BLaER1 (cell line): ENCODE measurements around the gene ZNF37A.
"Not testable (repeated sequence)": the region's sequence is repeated elsewhere in the genome, so short reads cannot be mapped to it uniquely, and the experiment has no call there.

Experiments
- H3K27ac ChIP-seq: shearing (Covaris generic); formaldehyde crosslinking; 2 replicates; pipeline ENCODE4 v1.8.1; 2022
- H3K27me3 ChIP-seq: shearing (Covaris generic); formaldehyde crosslinking; 2 replicates; pipeline ENCODE4 v1.8.1; 2022
- H3K36me3 ChIP-seq: shearing (Covaris generic); formaldehyde crosslinking; 2 replicates; pipeline ENCODE4 v1.8.1; 2022
- H3K4me1 ChIP-seq: shearing (Covaris generic); formaldehyde crosslinking; 2 replicates; pipeline ENCODE4 v1.8.1; 2022
- H3K4me2 ChIP-seq: shearing (Covaris generic); formaldehyde crosslinking; 2 replicates; pipeline ENCODE4 v1.8.1; 2022
- H3K4me3 ChIP-seq: shearing (Covaris generic); formaldehyde crosslinking; 2 replicates; pipeline ENCODE4 v1.8.1; 2022
- H3K9ac ChIP-seq: shearing (Covaris generic); formaldehyde crosslinking; 2 replicates; pipeline ENCODE4 v1.8.1; 2022
- H3K9me3 ChIP-seq: shearing (Covaris generic); formaldehyde crosslinking; 2 replicates; pipeline ENCODE4 v1.8.1; 2022
- H4K20me1 ChIP-seq: shearing (Covaris generic); formaldehyde crosslinking; 2 replicates; pipeline ENCODE4 v1.8.1; 2022
- Cebpa-rat ChIP-seq: shearing (Covaris generic); IDR thresholded peaks from 2 replicates; pipeline ENCODE4 v1.8.1; 2022

The ZNF37A gene

GRCh38 chr10:38094158-38094926, at the start of gene ZNF37A:
Gene ZNF37A (plus strand): TSS chr10:38094337. CDS start chr10:38096618, 2,281 bp downstream.
- Histone ChIP-seq H3K9me3 (peaks cover 33% of the 10 kb centered on the region), H3K27me3 (no peaks in the 10 kb centered on the region), H3K4me2 (peak within 1 kb of the TSS; percentile 93), H3K4me3 (peak within 1 kb of the TSS; percentile 81), H4K20me1 (no peaks in the 10 kb centered on the region), H3K9ac (peak within 1 kb of the TSS; percentile 93), H3K4me1 (peaks cover 14% of the 10 kb centered on the region), H3K36me3 (peaks cover 39% of the 10 kb centered on the region), H3K27ac (peak within 1 kb of the TSS; percentile 95)
- TF ChIP-seq Cebpa-rat: no peak

DNA sequence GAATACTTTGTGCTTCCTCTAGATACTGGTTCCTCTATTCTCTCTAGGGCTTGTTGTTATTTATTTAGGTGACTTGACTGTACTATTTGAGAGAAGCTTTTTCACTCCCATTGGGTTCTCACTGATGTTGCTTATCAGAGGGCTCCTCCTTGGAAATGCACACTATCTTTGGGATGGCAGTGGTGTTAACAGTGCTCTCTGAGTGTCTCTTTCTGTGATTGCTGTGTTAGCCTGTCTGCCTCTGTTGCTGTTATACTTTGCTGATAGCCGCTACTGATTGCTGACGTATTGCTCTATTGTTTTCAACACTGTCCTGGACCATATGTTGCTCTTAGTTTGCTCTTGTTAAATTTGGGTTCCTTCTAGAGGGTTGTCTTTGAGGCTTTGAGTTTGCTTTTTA, 49.0 kb upstream of the ZNF37A start:
- Histone ChIP-seq H3K4me2 (no peak overlapping the region), H3K9ac (no peak overlapping the region), H3K27me3 (no peaks in the 10 kb centered on the region), H4K20me1 (no peaks in the 10 kb centered on the region), H3K27ac (no peak overlapping the region), H3K36me3 (peaks cover 68% of the 10 kb centered on the region), H3K4me1 (peaks cover 14% of the 10 kb centered on the region), H3K9me3 (peaks cover 48% of the 10 kb centered on the region), H3K4me3 (no peak overlapping the region)
- TF ChIP-seq Cebpa-rat: no peak

DNA sequence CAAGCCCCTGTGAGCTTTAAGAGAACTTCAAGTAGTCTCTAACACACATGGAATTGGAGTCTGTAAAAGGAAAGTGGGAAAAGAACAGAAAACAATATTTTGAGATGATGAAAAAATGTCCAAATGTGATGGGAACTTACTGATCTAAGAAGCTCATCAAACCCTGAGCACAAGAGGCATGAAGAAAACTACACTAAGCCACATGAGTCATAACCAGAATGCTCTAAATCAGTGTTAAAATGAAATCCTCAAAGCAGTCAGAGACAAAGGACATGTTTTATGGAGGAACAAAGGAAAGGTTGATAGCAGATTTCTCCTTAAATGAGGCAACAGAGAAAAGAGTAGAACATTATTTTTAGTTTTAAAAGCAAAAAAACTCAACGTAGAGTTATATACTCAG, 46.5 kb upstream of the ZNF37A start:
- H3K27me3 ChIP-seq: no peaks in the 10 kb centered on the region
- TF ChIP-seq Cebpa-rat: no peak
- H3K9ac ChIP-seq: no peak overlapping the region
- H3K27ac ChIP-seq: no peak overlapping the region
- H3K4me3 ChIP-seq: no peak overlapping the region
- peaks cover 52% of the 10 kb centered on the region for H3K9me3 ChIP-seq
- no peak overlapping the region for H3K4me2 ChIP-seq
- peaks cover 58% of the 10 kb centered on the region for H3K36me3 ChIP-seq
- H4K20me1 ChIP-seq: no peaks in the 10 kb centered on the region
- peaks cover 11% of the 10 kb centered on the region for H3K4me1 ChIP-seq

- H3K9ac ChIP-seq: no peak overlapping the region
- H3K27me3 ChIP-seq: no peaks in the 10 kb centered on the region
- H3K4me1 ChIP-seq: peaks cover 11% of the 10 kb centered on the region
- no peak overlapping the region for H3K27ac ChIP-seq
- H3K4me3 ChIP-seq: no peak overlapping the region
- H4K20me1 ChIP-seq: no peaks in the 10 kb centered on the region
- peaks cover 64% of the 10 kb centered on the region for H3K9me3 ChIP-seq
- no peak for TF ChIP-seq Cebpa-rat
- H3K36me3 ChIP-seq: peaks cover 62% of the 10 kb centered on the region
- H3K4me2 ChIP-seq: peak overlapping the region; percentile 30
These were observed 43.9 kb upstream of the ZNF37A start for GRCh38 chr10:38050212-38050611.

GRCh38 chr10:38054361-38054797, 39.8 kb upstream of the ZNF37A start:
- Histone ChIP-seq H3K36me3 (peaks cover 77% of the 10 kb centered on the region), H4K20me1 (no peaks in the 10 kb centered on the region), H3K27me3 (no peaks in the 10 kb centered on the region), H3K9ac (no peak overlapping the region), H3K4me3 (0 out of 2 replicates have a peak overlapping the region, but pooled peaks have one; percentile 25), H3K4me1 (peaks cover 11% of the 10 kb centered on the region), H3K4me2 (no peak overlapping the region), H3K9me3 (peaks cover 80% of the 10 kb centered on the region), H3K27ac (no peak overlapping the region)
- TF ChIP-seq Cebpa-rat: no peak

DNA sequence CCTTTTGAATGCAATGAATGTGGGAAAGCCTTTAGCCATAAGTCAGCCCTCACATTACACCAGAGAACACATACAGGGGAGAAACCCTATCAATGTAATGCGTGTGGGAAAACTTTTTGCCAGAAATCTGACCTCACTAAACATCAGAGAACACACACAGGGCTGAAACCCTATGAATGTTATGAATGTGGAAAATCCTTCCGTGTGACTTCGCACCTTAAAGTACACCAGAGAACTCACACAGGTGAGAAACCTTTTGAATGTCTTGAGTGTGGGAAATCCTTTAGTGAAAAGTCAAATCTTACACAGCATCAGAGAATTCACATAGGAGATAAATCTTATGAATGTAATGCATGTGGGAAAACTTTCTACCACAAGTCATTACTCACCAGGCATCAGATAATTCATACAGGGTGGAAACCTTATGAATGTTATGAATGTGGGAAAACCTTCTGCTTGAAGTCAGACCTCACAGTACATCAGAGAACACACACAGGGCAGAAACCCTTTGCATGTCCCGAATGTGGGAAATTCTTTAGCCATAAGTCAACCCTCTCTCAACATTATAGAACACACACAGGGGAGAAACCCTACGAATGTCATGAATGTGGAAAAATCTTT, 38.8 kb upstream of the ZNF37A start:
- H4K20me1 ChIP-seq, H3K27ac ChIP-seq, H3K4me2 ChIP-seq, H3K9ac ChIP-seq, H3K4me1 ChIP-seq, H3K27me3 ChIP-seq: not testable (repeated sequence)
- Histone ChIP-seq H3K4me3 (peak overlapping the region; percentile 25; the same call in 1 of the 2 replicates), H3K36me3 (peaks cover 84% of the 10 kb centered on the region), H3K9me3 (peaks cover 78% of the 10 kb centered on the region)

- not testable (repeated sequence) for H3K36me3 ChIP-seq, H3K9ac ChIP-seq, H3K4me2 ChIP-seq, H3K27ac ChIP-seq, H3K4me1 ChIP-seq, H3K4me3 ChIP-seq, H4K20me1 ChIP-seq, H3K9me3 ChIP-seq, H3K27me3 ChIP-seq
These were observed 24.5 kb upstream of the ZNF37A start for GRCh38 chr10:38069663-38070062.

DNA sequence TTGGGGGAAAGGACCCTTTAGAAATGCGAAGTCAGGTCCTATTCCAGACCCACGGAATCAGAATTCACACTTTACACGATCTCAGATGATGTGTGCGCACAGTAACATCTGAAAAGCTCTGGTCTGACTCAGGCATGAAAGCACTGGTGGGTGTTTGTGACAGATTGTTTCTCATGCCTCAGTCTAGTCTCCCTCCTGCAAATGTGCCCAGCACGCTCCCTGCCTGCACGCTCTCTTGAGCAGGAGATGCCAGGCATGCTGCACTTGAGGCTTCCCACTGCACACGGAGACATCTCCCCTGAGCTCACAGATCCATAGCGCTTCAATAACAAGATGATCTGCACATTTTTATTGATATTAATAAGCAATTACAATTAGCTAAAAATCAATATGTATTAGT, 23.6 kb upstream of the ZNF37A start:
- Histone ChIP-seq H3K4me3 (no peak overlapping the region), H3K36me3 (no peaks in the 10 kb centered on the region), H3K27me3 (no peaks in the 10 kb centered on the region), H3K4me2 (no peak overlapping the region), H4K20me1 (no peaks in the 10 kb centered on the region), H3K4me1 (peaks cover 7% of the 10 kb centered on the region), H3K27ac (no peak overlapping the region), H3K9me3 (peaks cover 8% of the 10 kb centered on the region; the same call in 1 of the 2 replicates), H3K9ac (no peak overlapping the region)
- no peak for TF ChIP-seq Cebpa-rat

DNA sequence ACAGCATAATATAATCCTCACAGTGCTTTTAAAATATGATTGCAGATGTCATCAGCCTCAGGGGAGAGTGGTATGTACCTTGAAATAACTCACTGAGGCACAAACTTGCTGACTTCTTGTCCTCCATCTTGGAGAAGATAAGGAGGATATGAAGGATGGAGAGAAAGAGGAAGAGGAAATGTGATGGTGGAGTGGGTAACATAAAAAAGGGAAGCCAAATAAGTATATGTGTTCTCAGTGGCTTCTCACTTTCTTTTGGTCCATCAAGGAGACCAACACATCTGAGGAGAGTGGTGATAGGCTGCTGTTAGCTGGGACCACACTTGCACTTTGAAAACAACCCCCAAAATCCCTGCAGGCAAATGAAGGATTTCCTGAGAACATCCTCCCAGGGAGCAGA, 21.6 kb upstream of the ZNF37A start:
- H4K20me1 ChIP-seq: no peaks in the 10 kb centered on the region
- no peaks in the 10 kb centered on the region; the same call in 1 of the 2 replicates for H3K36me3 ChIP-seq
- peak overlapping the region; percentile 13; the same call in 1 of the 2 replicates for H3K4me2 ChIP-seq
- no peak for TF ChIP-seq Cebpa-rat
- peaks cover 28% of the 10 kb centered on the region for H3K9me3 ChIP-seq
- peaks cover 7% of the 10 kb centered on the region for H3K4me1 ChIP-seq
- H3K4me3 ChIP-seq: no peak overlapping the region
- no peak overlapping the region for H3K9ac ChIP-seq
- H3K27ac ChIP-seq: no peak overlapping the region
- no peaks in the 10 kb centered on the region for H3K27me3 ChIP-seq

- Histone ChIP-seq H3K36me3 (no peaks in the 10 kb centered on the region; the same call in 1 of the 2 replicates), H3K4me1 (peaks cover 7% of the 10 kb centered on the region), H4K20me1 (no peaks in the 10 kb centered on the region), H3K4me3 (no peak overlapping the region), H3K27me3 (no peaks in the 10 kb centered on the region), H3K9ac (no peak overlapping the region), H3K9me3 (peaks cover 44% of the 10 kb centered on the region), H3K27ac (no peak overlapping the region), H3K4me2 (no peak overlapping the region)
- no peak for TF ChIP-seq Cebpa-rat
These were observed 17.4 kb upstream of the ZNF37A start for GRCh38 chr10:38076687-38077086.

GRCh38 chr10:38093318-38093717, 819 bp upstream of the ZNF37A start:
- H3K27ac ChIP-seq, H3K9ac ChIP-seq, H3K27me3 ChIP-seq, H4K20me1 ChIP-seq: not testable (repeated sequence)
- peaks cover 14% of the 10 kb centered on the region for H3K4me1 ChIP-seq
- peak overlapping the region; percentile 93 for H3K4me2 ChIP-seq
- peaks cover 29% of the 10 kb centered on the region for H3K36me3 ChIP-seq
- peaks cover 25% of the 10 kb centered on the region for H3K9me3 ChIP-seq
- H3K4me3 ChIP-seq: peak overlapping the region; percentile 81
